HG02943 (cell line): ENCODE results near the gene DHX8.
"Not testable (repeated sequence)": the region's sequence is repeated elsewhere in the genome, so short reads cannot be mapped to it uniquely, and the experiment has no call there.

Experiments
- ATAC-seq: cut with Tn5 transposase; IDR thresholded peaks from one replicate; pipeline ENCODE4 v1.9.1; 2021; ENCODE audit warnings: mild to moderate bottlenecking, low read depth, moderate library complexity; ENCODE audit not compliant: unreplicated experiment

The DHX8 gene

DNA sequence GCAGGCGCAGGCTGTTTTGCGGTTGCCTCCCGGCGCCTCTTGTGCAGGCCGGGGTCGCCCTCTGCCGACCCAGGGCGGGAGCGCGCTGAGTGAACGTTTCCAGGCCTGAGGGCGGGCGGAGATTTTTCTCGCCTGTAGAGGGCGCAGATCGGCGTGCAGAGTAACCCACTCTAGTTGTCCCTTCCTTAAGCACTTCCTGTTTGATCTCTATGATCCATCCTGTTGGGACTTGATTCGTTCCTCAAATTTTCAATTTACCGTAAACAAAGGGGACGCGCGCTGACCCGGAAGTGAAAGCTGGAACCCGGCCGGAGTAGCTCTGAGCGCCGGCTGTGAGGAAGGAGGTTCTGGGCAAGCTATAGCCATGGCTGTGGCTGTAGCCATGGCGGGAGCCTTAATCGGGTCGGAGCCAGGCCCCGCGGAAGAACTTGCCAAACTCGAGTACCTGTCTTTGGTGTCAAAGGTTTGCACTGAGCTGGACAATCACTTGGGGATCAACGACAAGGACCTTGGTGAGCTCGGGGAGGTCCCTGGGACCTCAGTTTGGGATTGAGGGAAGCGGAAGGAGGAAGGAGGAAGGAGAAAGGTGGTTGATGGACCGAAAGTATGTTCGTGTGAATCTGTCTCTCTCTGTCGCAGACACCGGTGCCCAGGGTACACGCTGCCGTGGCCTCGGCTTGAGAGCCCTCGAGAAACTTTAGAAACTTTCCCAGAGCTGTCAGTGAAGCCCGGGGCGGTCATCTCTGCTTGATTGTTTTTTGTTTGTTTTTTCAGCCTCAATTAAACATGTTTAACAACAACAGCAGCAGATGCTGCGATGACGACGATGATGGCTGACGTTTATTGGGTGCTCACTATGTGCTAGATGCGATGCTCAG lies at the start of gene DHX8:
Gene DHX8, plus strand, starts transcription at position 302 of the 878 bp plus-strand sequence. Its CDS starts 63 bp downstream, at position 365.
- peak; percentile 93 for ATAC-seq

- ATAC-seq: no peak
Measured at GRCh38 chr17:43434902-43435319, 48.9 kb upstream of the DHX8 start.

DNA sequence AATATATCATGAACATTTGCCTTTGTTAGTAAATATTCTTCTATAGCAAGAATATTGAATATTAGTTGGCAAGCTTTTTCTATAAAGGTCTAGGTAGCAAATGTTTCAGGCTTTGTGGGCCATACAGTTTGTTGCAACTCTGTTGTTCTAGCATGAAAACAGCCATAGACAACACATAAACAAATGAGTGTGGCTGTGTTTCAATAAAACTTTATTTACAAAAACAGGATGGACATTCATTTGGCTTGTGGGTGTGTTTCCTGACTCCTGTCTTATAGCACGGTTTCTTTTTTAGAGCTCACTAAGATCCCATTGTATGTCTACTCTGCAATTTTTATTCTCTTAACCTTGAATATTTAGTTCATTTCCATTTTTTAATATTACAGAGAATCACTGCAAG lies 46.0 kb upstream of the DHX8 start:
- ATAC-seq: no peak

GRCh38 chr17:43438626-43439025 lies 45.1 kb upstream of the DHX8 start:
- no peak for ATAC-seq

- ATAC-seq: no peak
Measured at GRCh38 chr17:43439041-43439440, 44.7 kb upstream of the DHX8 start.

- no peak for ATAC-seq
Measured at GRCh38 chr17:43442711-43443110, 41.1 kb upstream of the DHX8 start.

DNA sequence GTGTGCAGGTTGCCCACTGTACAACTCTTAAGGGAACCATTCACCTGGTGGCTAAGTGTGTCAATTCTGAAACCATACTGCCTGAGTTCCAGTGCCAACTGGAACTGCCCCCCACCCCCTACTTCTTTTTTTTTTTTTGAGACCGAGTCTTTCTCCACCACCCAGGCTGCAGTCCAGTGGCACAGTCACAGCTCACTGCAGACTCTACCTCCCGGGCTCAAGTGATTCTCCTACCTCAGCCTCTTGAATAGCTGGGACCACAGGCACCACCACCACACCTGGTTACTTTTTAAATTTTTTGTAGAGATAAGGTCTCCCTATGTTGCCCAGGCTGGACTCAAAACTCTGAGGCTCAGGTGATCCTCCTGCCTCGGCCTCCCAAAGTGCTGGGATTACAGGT lies 40.4 kb upstream of the DHX8 start:
- no peak for ATAC-seq

GRCh38 chr17:43444223-43445008 lies 39.4 kb upstream of the DHX8 start:
- ATAC-seq: no peak

DNA sequence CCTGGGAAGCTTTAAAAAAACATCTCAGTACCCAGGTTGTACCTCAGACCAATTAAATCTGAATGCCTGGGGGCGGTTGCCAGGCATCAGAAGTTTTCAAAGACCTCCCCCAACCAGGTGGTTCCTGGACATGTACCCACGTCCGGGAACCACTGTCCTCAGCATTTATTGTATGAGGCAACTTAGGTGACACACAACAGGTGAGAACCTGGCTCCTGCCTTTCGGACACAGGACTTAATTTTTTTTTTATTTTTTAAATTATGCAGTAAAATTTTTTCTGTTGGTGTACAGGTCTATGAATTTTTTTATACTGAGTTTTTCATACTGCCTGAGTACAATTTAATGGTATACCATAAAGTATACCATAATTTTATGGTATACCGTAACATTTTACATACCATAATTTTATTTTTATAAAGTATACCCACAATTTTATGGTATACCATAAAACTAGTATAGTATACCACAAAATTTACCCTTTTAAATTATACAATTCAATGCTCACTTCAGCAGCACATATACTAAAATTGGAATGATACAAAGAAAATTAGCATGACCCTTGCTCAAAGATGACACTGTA lies 38.7 kb upstream of the DHX8 start:
- ATAC-seq: no peak

DNA sequence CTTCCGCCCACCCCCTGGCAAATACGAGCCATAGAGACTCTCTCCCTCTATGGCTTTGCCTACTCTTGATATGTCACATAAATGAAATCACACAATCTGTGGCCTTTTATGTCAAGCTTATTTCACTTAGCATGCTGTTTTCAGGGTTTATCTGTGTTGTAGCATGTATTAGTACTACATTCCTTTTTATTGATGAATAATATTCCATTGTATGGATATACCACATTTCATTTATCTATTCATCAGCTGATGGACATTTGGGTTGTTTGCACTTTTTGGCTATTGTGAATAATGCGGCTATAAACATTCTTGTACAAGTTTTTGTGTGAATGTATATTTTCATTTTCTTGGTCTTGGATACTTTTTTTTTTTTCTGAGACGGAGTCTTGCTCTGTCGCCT lies 37.0 kb upstream of the DHX8 start:
- no peak for ATAC-seq

GRCh38 chr17:43448720-43449469 lies 34.9 kb upstream of the DHX8 start:
- no peak for ATAC-seq

- no peak for ATAC-seq
Measured at GRCh38 chr17:43449470-43450248, 34.1 kb upstream of the DHX8 start.

- not testable (repeated sequence) for ATAC-seq
Measured at GRCh38 chr17:43450791-43451190, 33.0 kb upstream of the DHX8 start.

DNA sequence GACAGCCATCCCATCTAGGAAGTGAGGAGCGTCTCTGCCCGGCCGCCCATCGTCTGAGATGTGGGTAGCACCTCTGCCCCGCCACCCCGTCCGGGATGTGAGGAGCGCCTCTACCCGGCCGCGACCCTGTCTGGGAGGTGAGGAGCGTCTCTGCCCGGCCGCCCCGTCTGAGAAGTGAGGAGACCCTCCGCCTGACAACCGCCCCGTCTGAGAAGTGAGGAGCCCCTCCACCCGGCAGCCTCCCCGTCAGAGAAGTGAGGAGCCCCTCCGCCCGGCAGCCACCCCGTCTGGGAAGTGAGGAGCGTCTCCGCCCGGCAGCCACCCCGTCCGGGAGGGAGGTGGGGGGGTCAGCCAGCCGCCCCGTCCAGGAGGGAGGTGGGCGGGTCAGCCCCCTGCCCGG lies 32.0 kb upstream of the DHX8 start:
- not testable (repeated sequence) for ATAC-seq

- no peak for ATAC-seq
Measured at GRCh38 chr17:43453331-43453812, 30.4 kb upstream of the DHX8 start.

GRCh38 chr17:43454868-43455267 lies 28.9 kb upstream of the DHX8 start:
- ATAC-seq: no peak

GRCh38 chr17:43456029-43456428 lies 27.7 kb upstream of the DHX8 start:
- no peak for ATAC-seq

- ATAC-seq: no peak
Measured at GRCh38 chr17:43456661-43457361, 27.0 kb upstream of the DHX8 start.

DNA sequence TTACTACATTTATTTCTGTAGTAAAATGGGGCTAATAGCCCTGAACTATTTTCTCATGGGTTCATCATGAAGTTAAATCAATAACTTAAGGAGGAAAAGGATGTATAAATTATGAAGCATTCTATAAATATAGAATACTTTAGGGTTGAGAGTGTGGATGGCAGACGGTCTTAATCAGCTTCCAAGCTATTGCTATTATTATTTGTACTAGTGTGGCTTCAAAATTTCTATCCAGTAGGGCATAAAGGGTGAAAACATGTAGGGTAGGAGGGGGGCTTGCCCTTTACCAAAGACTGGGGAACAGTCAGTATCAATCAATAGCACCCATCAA lies 26.4 kb upstream of the DHX8 start:
- no peak for ATAC-seq
